ENCODE data around the gene RYR2. TPM values are rescaled to one million over a fixed set of nuclear protein-coding genes. Genes with fewer than 3 reads are reported as not detected.
A peak's percentile ranks its signal among the peaks of the same experiment; 100 is the strongest.
"Not testable (repeated sequence)": the region's sequence is repeated elsewhere in the genome, so short reads cannot be mapped to it uniquely, and the experiment has no call there.

RYR2 gene
- total RNA-seq, 1 donor from 2014 or later: not detected

GRCh38 chr1:237804516-237804915 lies 762.5 kb downstream of the RYR2 start:
- no peak overlapping the region for H3K4me3 ChIP-seq (ENCODE audit: low read depth, low read length)
- no peak for DNase-seq (ENCODE audit: low read depth)
- H3K27me3 ChIP-seq (ENCODE audit: control insufficient read depth, insufficient read depth, low read length): no peaks in the 10 kb centered on the region
- H3K36me3 ChIP-seq (ENCODE audit: control insufficient read depth, insufficient read depth, low read length): no peaks in the 10 kb centered on the region
- TF ChIP-seq, protein P1, sequence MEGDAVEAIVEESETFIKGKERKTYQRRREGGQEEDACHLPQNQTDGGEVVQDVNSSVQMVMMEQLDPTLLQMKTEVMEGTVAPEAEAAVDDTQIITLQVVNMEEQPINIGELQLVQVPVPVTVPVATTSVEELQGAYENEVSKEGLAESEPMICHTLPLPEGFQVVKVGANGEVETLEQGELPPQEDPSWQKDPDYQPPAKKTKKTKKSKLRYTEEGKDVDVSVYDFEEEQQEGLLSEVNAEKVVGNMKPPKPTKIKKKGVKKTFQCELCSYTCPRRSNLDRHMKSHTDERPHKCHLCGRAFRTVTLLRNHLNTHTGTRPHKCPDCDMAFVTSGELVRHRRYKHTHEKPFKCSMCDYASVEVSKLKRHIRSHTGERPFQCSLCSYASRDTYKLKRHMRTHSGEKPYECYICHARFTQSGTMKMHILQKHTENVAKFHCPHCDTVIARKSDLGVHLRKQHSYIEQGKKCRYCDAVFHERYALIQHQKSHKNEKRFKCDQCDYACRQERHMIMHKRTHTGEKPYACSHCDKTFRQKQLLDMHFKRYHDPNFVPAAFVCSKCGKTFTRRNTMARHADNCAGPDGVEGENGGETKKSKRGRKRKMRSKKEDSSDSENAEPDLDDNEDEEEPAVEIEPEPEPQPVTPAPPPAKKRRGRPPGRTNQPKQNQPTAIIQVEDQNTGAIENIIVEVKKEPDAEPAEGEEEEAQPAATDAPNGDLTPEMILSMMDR (IDR thresholded peaks at IDR 0.05; ENCODE audit: insufficient read depth, low read length, poor library complexity, severe bottlenecking): no peak

GRCh38 chr1:237809099-237809498 lies 767.1 kb downstream of the RYR2 start:
- TF ChIP-seq, protein P1 (IDR thresholded peaks at IDR 0.05; ENCODE audit: insufficient read depth, low read length, poor library complexity, severe bottlenecking): no peak
- no peaks in the 10 kb centered on the region for H3K36me3 ChIP-seq (ENCODE audit: control insufficient read depth, insufficient read depth, low read length)
- DNase-seq (ENCODE audit: low read depth): no peak
- H3K27me3 ChIP-seq (ENCODE audit: control insufficient read depth, insufficient read depth, low read length): no peaks in the 10 kb centered on the region
- H3K4me3 ChIP-seq (ENCODE audit: low read depth, low read length): no peak overlapping the region

- TF ChIP-seq, protein P1 (IDR thresholded peaks at IDR 0.05; ENCODE audit: insufficient read depth, low read length, poor library complexity, severe bottlenecking): no peak
- Histone ChIP-seq H3K4me3 (ENCODE audit: low read depth, low read length) (no peak overlapping the region), H3K27me3 (ENCODE audit: control insufficient read depth, insufficient read depth, low read length) (no peaks in the 10 kb centered on the region), H3K36me3 (ENCODE audit: control insufficient read depth, insufficient read depth, low read length) (no peaks in the 10 kb centered on the region)
- DNase-seq (ENCODE audit: low read depth): no peak
These were observed 769.6 kb downstream of the RYR2 start for GRCh38 chr1:237811633-237812032.

- no peak for DNase-seq (ENCODE audit: low read depth)
- TF ChIP-seq, protein P1 (IDR thresholded peaks at IDR 0.05; ENCODE audit: insufficient read depth, low read length, poor library complexity, severe bottlenecking): no peak
- Histone ChIP-seq H3K36me3 (ENCODE audit: control insufficient read depth, insufficient read depth, low read length) (no peaks in the 10 kb centered on the region), H3K27me3 (ENCODE audit: control insufficient read depth, insufficient read depth, low read length) (no peaks in the 10 kb centered on the region), H3K4me3 (ENCODE audit: low read depth, low read length) (no peak overlapping the region)
These were observed 770.1 kb downstream of the RYR2 start for GRCh38 chr1:237812061-237812460.

GRCh38 chr1:237814319-237814924 lies 772.4 kb downstream of the RYR2 start:
- Histone ChIP-seq H3K4me3 (ENCODE audit: low read depth, low read length) (no peak overlapping the region), H3K27me3 (ENCODE audit: control insufficient read depth, insufficient read depth, low read length) (no peaks in the 10 kb centered on the region), H3K36me3 (ENCODE audit: control insufficient read depth, insufficient read depth, low read length) (no peaks in the 10 kb centered on the region)
- DNase-seq (ENCODE audit: low read depth): no peak
- TF ChIP-seq, protein P1 (IDR thresholded peaks at IDR 0.05; ENCODE audit: insufficient read depth, low read length, poor library complexity, severe bottlenecking): peak; percentile 59

DNA sequence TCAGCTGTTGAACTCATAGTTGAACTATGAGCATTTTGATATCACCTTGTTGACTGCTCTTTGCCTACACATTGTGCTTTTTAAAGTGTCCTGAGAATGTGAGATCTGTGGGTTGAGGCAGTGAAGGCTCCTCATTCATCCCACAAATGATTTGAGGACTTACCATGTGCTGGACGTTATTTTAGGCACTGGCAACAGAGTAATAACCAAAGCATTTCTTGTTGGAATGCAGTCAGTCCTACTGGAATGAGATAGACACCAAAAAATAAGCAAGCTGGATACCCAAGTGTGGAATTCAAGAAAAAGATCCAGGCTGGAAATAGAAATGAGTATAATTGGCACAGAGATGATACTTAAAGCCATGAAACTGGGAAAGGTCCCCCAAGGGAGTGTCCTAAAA lies 775.3 kb downstream of the RYR2 start:
- TF ChIP-seq, protein P1 (IDR thresholded peaks at IDR 0.05; ENCODE audit: insufficient read depth, low read length, poor library complexity, severe bottlenecking): no peak
- Histone ChIP-seq H3K36me3 (ENCODE audit: control insufficient read depth, insufficient read depth, low read length) (no peaks in the 10 kb centered on the region), H3K4me3 (ENCODE audit: low read depth, low read length) (no peak overlapping the region), H3K27me3 (ENCODE audit: control insufficient read depth, insufficient read depth, low read length) (no peaks in the 10 kb centered on the region)
- no peak for DNase-seq (ENCODE audit: low read depth)

DNA sequence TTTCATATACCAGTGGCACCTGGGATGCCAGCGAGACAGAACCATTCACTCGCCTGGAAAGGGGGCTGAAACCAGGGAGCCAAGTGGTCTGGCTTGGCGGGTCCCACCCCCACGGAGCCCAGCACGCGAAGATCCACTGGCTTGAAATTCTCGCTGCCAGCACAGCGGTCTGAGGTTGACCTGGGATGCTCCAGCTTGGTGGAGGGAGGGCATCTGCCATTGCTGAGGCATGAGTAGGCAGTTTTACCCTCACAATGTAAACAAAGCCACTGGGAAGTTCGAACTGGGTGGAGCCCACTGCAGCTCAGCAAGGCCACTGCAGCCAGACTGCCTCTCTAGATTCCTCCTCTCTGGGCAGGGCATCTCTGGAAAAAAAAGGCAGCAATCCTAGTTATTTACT lies 778.6 kb downstream of the RYR2 start:
- DNase-seq (ENCODE audit: low read depth); H3K4me3 ChIP-seq (ENCODE audit: low read depth, low read length); H3K36me3 ChIP-seq (ENCODE audit: control insufficient read depth, insufficient read depth, low read length); H3K27me3 ChIP-seq (ENCODE audit: control insufficient read depth, insufficient read depth, low read length): not testable (repeated sequence)
